Pancreas (tissue), 10 donors: ENCODE data around the gene TAS2R31. TPM values are rescaled to one million over a fixed set of nuclear protein-coding genes. Genes with fewer than 3 reads are reported as not detected.
"Not testable (repeated sequence)": the region's sequence is repeated elsewhere in the genome, so short reads cannot be mapped to it uniquely, and the experiment has no call there.

Experiments
- ATAC-seq, 4 donors: fragments of 200-7000 bp; cut with Tn5 transposase; one replicate each; pipeline versions ENCODE4 v1.8.0 to v1.9.1; 2020; ENCODE audit warnings: mild to moderate bottlenecking in 4 of 4, moderate library complexity in 4 of 4
- DNase-seq, 6 donors: peaks; one replicate each; pipeline ENCODE4 v3.0.0-alpha.2; 2020
- FAIRE-seq: peaks from 2 replicates; lab custom pipeline; 2012; peaks lifted over from hg19 to GRCh38; lab: Jason Lieb, UNC
- H3K27ac ChIP-seq, 4 donors: fragments of 200-600 bp; sonication (generic); 1 replicate in 3 of 4; 2 replicates in 1 of 4; pipeline versions ENCODE4 v1.5.0 to v1.8.0; 2020
- H3K27me3 ChIP-seq, 4 donors: fragments of 200-600 bp; one replicate each; pipeline ENCODE4 v1.8.0; 2021
- H3K36me3 ChIP-seq, 3 donors: fragments of 200-600 bp; sonication (generic) in 1 of 3; one replicate each; pipeline versions ENCODE4 v1.5.0 to v1.8.0; 2020 to 2021
- H3K4me1 ChIP-seq, 3 donors: fragments of 200-600 bp; one replicate each; pipeline ENCODE4 v1.8.0; 2021
- H3K4me3 ChIP-seq, 4 donors: fragments of 200-600 bp; sonication (generic) in 2 of 4; one replicate each; pipeline versions ENCODE4 v1.5.0 to v1.8.0; 2020 to 2021
- H3K9me3 ChIP-seq, 4 donors: fragments of 200-600 bp; one replicate each; pipeline ENCODE4 v1.8.0; 2021
- WGBS, 2 donors: extraction: QIAGEN DNeasy Blood & Tissue Kit; methylation state at CpG; one replicate each; pipeline ENCODE4 v1.1.7; 2013; 5-methylcytosine and 5-hydroxymethylcytosine counted together
- intact Hi-C, 3 donors: fragments of 100-400 bp; cut with DNase I; formaldehyde crosslinking; loops; one replicate each; pipeline versions ENCODE4 v1.11.1 to v1.14.2; 2022
- polyA plus RNA-seq, 2 donors: library from polyadenylated mRNA; stranded (reverse); fragments of 200-250 nt; gene quantifications; one replicate each; pipeline ENCODE4 v1.2.3, GENCODE V29; 2013
- total RNA-seq, 6 donors: library from RNA; stranded (reverse); fragmentation: NEBNext Ultra II Directional in 4 of 6; extraction: Animal tissue kit (Norgen Biotek cat#: 25700) in 4 of 6; gene quantifications; one replicate each; pipeline versions ENCODE4 v1.2.1 to v1.2.4, GENCODE V29; 2021 to 2023
- TF ChIP-seq, protein P1 (sequence below), 4 donors: fragments of 200-600 bp; sonication (generic) in 3 of 4; IDR thresholded peaks; one replicate each; pipeline versions ENCODE4 v1.5.0 to v1.8.0; 2021; ENCODE audit warnings: antibody characterized with exemption in 4 of 4
- donor health status: healthy with polysubstance abuse.
- donor health status: DM: no; HTN: no; CAD: no; lungs with moderate emphysema.
- donor health status: DM: no; HTN: no; CAD: no.
- donor health status: control.
- donor health status: control.
- donor health status: Bipolar disorder and iron deficiency.
- donor health status: DM: yes; HTN: yes; CAD: no.
- donor health status: DM: no; HTN: no; CAD: no.
- donor health status: DM: no; HTN: no; CAD: no.
- donor health status: DM: yes; HTN: yes; CAD: no.

TAS2R31 gene
- total and polyA plus RNA-seq, 8 donors: 0.23 to 2.9 (median 1.4) TPM

DNA sequence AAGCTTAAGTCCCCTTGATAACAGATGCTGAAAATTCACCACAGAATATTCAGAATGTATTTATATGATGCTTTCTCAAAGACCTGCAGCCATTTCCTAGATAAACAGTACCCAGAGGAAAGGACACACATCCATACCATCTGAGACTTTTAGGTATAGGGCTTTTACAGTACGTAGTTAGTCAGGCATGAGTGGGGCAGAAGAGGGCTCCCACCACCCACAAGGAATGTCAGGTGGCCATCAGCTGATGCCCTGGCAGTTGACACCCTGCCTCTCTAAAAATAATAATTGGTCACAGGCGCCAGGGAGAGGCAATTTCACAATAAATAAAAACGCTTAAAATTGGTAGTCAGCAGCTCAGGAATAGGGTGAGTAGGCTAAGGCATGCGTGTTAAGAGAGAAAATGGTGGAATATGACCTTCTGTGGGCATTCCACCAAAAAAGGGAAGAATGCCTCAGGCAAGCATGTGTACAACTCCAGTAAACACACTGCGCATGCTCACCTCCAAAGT lies 38.7 kb upstream of the TAS2R31 start:
- H3K27me3 ChIP-seq: no peaks in the 10 kb centered on the region
- DNase-seq: no peak
- ATAC-seq: no peak
- no peaks in the 10 kb centered on the region for H3K9me3 ChIP-seq
- 78 to 86% methylated on average over 5 of the region's 5 CpGs for WGBS, 2 donors
- intact Hi-C loops: loop anchor here in 1 of 3 donors (10.0 kb wide), 1 partner anchor 55 kb away; no protein-coding TSS in a partner anchor
- TF ChIP-seq, protein P1, sequence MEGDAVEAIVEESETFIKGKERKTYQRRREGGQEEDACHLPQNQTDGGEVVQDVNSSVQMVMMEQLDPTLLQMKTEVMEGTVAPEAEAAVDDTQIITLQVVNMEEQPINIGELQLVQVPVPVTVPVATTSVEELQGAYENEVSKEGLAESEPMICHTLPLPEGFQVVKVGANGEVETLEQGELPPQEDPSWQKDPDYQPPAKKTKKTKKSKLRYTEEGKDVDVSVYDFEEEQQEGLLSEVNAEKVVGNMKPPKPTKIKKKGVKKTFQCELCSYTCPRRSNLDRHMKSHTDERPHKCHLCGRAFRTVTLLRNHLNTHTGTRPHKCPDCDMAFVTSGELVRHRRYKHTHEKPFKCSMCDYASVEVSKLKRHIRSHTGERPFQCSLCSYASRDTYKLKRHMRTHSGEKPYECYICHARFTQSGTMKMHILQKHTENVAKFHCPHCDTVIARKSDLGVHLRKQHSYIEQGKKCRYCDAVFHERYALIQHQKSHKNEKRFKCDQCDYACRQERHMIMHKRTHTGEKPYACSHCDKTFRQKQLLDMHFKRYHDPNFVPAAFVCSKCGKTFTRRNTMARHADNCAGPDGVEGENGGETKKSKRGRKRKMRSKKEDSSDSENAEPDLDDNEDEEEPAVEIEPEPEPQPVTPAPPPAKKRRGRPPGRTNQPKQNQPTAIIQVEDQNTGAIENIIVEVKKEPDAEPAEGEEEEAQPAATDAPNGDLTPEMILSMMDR (IDR thresholded peaks at IDR 0.05): no peak
- H3K27ac ChIP-seq: no peak overlapping the region
- H3K4me3 ChIP-seq: no peak overlapping the region
- no peaks in the 10 kb centered on the region for H3K36me3 ChIP-seq
- no peak for FAIRE-seq
- no peaks in the 10 kb centered on the region for H3K4me1 ChIP-seq

DNA sequence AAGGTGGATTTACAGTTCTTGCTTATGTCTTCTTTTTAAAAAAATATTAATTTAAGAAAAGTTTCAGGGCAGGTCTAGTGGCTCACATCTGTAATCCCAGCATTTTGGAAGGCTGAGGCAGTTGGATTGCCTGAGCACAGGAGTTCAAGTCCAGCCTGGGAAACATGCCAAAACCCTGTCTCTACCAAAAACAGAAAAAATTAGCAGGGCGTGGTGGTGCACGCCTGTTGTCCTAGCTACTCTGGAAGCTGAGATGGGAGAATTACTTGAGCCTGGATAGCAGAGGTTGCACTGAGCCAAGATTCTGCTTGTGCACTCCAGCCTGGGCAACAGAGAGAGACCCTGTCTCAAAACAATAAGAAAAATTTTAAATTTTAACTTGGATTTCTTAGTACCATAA lies 36.3 kb upstream of the TAS2R31 start:
- no peaks in the 10 kb centered on the region for H3K36me3 ChIP-seq
- 37 to 62% methylated on average over 2 of the region's 2 CpGs for WGBS, 2 donors
- no peak for DNase-seq
- no peaks in the 10 kb centered on the region for H3K9me3 ChIP-seq
- no peak for ATAC-seq
- FAIRE-seq: no peak
- no peaks in the 10 kb centered on the region for H3K27me3 ChIP-seq
- intact Hi-C loops: no loop called here
- no peak overlapping the region for H3K27ac ChIP-seq
- H3K4me1 ChIP-seq: no peaks in the 10 kb centered on the region
- TF ChIP-seq, protein P1 (IDR thresholded peaks at IDR 0.05): no peak
- no peak overlapping the region for H3K4me3 ChIP-seq

DNA sequence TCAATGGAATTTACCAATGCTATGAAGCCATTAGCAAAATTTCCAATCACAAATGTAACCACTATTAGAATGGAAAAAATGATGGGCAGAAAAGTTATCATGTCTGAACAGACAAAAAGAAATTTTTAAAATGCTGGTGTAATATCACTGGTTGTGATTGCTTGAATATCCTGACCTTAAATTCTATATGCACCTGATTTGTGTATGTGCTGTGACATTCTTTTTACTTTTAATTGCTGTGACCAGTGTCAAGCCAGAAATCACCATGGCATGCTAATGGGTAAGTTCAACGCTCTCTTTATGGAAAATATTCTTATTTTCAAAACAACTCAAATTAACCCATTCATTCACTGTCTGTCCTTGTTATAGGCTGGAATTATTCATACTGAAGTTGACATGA lies 31.0 kb upstream of the TAS2R31 start, which contains the start of gene TAS2R46:
Gene TAS2R46 (minus strand): TSS at position 101 of the 400 bp plus-strand sequence. CDS start 0 bp downstream, at position 101.
- H3K4me1 ChIP-seq, intact Hi-C loops, DNase-seq, H3K9me3 ChIP-seq, H3K36me3 ChIP-seq, H3K4me3 ChIP-seq, ATAC-seq, FAIRE-seq, H3K27me3 ChIP-seq, H3K27ac ChIP-seq: not testable (repeated sequence)
- 91 to 97% methylated on average over 1 of the region's 1 CpG for WGBS, 2 donors

DNA sequence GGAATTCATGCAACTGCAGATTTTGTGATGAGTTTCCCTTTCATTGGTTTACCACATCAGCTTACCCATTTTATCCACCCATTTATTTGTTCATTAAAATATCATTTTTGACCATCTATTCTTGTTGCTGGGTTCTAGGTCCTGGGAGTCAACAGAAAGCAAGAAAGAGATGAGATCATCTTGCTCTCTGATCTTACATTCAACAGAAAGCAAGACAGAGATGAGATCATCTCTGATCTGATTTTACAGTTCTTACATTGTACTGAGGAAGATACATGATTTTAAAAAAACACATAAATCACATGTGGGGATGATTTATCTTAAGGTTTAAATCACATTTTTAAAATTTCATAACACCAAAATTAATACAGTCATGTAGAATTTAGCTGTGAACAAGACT lies 28.6 kb upstream of the TAS2R31 start:
- H3K4me1 ChIP-seq: peaks cover 0 to 3% (median 0%) of the 10 kb centered on the region in 3 donors
- H3K36me3 ChIP-seq: no peaks in the 10 kb centered on the region
- intact Hi-C loops: no loop called here
- TF ChIP-seq, protein P1 (IDR thresholded peaks at IDR 0.05): no peak
- no peaks in the 10 kb centered on the region for H3K9me3 ChIP-seq
- no peak overlapping the region for H3K4me3 ChIP-seq
- H3K27me3 ChIP-seq: no peaks in the 10 kb centered on the region
- ATAC-seq (no peak), DNase-seq (no peak), FAIRE-seq (no peak)
- no peak overlapping the region for H3K27ac ChIP-seq

DNA sequence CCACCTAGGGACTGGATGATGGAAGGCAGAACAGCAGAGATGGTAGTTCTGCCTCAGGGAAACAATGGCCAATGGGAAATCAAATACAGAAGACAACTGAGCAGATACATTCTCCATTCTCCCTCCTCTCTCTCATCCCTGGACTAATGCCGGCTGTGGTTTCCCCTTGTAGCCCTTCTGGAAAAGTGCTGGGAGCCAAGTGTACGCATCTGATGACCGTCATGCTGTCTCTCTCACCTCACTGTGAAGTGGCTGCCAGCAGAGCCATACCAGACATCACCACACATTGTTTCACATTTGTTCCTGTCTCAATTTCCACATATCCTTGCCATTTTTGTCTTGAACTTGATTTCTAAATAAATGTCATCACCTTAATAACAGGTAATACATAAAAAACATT lies 27.8 kb upstream of the TAS2R31 start:
- H3K27me3 ChIP-seq: no peaks in the 10 kb centered on the region
- no peaks in the 10 kb centered on the region for H3K36me3 ChIP-seq
- TF ChIP-seq, protein P1 (IDR thresholded peaks at IDR 0.05): no peak
- no peak overlapping the region for H3K4me3 ChIP-seq
- no peak for FAIRE-seq
- peaks cover 0 to 3% (median 0%) of the 10 kb centered on the region in 3 donors for H3K4me1 ChIP-seq
- no peak for ATAC-seq
- 91 to 94% methylated on average over 3 of the region's 3 CpGs for WGBS, 2 donors
- no peak for DNase-seq
- no peak overlapping the region for H3K27ac ChIP-seq
- H3K9me3 ChIP-seq: no peaks in the 10 kb centered on the region
- intact Hi-C loops: no loop called here
